SHP77 treated with DMSO at 0.1 percent for 48 hours (cell line): ENCODE measurements around the gene BFSP2.

Experiments
- DNase-seq: peaks from one replicate; lab custom pipeline; 2025; lab: John Stamatoyannopoulos, UW

The BFSP2 gene, protein sequence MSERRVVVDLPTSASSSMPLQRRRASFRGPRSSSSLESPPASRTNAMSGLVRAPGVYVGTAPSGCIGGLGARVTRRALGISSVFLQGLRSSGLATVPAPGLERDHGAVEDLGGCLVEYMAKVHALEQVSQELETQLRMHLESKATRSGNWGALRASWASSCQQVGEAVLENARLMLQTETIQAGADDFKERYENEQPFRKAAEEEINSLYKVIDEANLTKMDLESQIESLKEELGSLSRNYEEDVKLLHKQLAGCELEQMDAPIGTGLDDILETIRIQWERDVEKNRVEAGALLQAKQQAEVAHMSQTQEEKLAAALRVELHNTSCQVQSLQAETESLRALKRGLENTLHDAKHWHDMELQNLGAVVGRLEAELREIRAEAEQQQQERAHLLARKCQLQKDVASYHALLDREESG

DNA sequence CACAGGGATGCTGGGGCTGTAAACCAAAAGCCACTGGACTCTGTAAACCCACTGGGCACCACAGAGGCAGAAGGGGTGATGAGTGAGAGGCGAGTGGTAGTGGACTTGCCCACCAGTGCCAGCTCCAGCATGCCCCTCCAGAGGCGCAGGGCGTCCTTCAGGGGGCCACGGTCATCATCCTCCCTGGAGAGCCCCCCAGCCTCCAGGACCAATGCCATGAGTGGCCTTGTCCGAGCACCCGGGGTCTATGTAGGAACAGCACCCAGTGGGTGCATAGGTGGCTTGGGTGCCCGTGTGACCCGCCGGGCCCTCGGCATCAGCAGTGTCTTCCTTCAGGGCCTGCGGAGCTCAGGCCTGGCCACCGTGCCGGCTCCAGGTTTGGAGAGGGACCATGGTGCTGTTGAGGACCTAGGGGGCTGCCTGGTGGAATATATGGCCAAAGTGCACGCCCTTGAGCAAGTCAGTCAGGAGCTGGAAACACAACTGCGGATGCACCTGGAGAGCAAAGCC, at the start of gene BFSP2:
BFSP2 (plus strand) TSS at position 51 of the 510 bp plus-strand sequence; CDS start at position 79, 28 bp downstream.
- DNase-seq = no peak

DNA sequence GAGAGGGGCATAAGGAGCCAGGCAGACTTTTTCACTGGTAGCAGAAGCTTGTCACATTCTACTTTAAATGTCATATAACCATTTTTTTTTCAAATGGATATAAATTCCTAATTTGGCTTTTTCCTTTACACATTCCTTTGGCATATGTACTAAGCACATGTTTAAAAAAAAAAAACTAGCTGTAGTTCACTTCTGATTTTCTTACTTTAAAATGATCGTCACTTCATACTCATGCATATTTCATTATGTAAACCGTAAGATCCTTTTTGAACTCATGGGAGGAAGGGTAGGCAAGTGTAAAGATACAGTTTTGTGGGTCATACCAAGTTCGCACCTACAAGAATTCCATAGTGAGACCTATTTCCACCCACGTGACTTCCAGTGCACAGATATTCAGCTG, 45.1 kb upstream of the BFSP2 start:
- DNase-seq = no peak

DNA sequence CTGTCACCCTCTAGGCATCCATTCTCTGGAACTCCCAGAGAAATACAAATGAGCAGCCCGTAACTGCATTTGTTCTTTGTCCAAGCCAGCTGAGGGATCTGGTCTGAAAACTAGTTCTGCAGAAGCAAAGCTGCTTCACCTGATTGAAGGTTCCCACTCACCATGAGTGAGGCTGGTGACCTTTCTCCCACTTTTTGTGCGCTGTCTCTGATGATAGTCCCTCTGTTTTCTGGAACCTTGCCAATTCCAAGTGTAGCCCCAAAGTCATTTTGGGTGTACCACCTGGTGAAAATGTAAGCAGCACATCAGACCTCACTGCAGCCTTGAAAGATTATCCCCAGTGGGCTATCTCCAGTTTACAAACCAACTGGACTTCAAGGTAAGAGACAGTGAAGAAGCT, 39.4 kb upstream of the BFSP2 start:
- no peak for DNase-seq

DNA sequence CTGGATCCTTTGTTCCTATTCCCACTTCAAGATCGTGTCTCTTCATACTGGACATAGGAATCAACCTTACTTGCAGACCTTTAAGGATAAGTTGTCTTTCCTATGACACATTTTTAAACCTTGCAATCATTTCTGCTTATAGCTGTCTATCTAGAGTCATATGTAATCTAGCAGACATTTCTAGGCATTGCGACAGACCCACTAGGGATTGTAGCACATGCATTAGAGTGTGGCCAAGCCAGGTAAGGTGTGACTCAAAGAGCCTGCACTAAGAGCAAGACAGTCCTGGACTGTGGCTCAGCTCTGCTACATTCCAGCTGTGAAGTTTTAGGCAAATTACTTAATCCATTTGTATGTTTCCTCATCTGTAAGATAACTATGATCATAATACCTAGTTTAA, 38.8 kb upstream of the BFSP2 start:
- DNase-seq = no peak

DNA sequence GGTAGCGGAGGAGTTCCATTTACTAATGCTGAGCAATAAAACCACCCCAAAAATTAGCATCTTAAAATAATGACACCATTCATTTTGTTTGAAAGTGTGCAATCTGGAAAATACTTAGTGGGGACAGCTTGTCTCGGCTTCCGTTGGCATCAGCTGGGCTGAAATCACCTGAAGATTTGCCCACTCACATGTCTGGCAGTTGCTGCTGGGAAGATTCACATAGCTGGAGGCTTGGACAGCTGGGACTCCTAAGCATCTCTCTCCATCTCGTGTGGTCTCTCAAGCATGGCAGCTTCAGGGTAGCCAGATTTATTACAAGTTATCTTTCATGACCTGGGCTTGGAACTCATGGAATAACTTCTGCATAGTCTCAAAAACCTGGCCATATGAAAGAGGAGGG, 38.4 kb upstream of the BFSP2 start:
- no peak for DNase-seq

DNA sequence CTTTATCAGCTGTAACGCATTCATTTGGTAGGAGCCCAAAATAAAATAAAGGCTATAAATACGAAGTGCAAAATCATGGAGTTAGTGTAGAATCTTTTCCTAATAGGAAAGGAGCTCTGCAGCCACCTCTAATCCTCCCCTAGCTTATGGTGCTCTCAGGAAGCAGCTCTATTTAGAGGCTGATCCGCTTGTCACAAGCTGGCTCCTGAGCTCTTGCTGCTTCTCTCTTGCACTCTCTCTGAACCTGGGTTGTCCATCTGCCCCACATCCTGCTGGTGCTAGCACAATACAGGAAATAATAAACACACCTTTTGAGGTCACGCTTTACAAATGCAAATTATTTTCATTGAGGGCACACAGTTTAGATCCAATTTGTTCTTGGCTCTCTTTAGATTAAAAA, 37.3 kb upstream of the BFSP2 start:
- DNase-seq = no peak

DNA sequence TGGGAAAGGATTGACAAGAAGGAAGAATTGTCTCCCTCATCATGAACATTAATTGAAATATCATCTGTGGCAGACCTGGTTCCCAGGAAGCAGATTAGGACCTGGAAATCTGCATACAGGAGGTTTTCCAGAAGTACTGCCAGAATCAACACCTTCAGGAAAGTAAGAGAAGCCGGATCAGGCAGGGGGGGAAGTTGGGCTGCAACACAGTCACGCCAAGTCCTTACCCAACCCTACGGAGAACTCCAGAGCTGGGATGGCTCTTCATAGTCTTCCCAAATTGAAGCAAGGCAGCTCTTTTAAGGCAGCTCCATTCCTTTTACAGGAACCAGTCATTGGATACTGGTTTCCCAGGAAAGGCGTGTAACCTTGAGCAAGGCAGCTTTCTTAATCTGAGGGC, 35.2 kb upstream of the BFSP2 start:
- DNase-seq = no peak

DNA sequence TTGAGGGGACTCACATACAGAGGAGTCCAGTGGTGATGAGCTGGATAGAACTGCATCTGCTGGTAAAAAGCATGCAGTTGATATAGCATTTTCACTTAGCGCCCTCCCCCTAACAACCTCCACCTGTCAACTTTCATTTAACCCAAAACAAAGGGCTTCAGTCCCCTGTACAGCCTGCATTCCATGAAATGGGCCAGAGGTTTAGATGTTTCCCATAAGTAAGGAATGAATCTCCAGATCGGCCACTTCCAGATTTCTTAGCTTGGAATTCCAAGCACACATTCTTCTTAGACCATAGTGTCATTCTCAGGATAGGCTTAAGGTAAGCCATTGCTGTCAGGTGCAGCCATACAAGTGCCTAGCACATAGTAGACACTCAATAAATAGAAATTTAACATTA, 32.9 kb upstream of the BFSP2 start:
- DNase-seq = no peak

DNA sequence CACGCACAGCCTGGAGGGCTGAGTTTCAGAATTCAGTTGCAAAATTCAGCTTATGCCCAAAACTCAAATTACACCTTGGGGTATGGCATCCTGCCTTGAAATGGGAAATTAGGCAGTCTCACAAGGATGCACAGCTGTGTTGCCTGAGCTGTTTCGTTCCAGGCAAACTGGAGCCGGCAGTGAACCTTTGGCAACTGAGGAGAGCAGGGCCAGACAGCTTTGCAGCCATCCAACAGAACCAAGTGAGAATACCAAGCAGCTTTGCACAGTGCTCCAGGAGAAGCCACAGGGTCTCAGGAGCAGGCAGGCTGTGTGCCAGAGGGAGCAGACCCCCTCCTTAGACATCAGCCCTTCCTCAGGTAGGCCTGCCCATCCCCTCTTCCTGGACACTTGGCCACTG, 32.5 kb upstream of the BFSP2 start:
- DNase-seq = no peak

DNA sequence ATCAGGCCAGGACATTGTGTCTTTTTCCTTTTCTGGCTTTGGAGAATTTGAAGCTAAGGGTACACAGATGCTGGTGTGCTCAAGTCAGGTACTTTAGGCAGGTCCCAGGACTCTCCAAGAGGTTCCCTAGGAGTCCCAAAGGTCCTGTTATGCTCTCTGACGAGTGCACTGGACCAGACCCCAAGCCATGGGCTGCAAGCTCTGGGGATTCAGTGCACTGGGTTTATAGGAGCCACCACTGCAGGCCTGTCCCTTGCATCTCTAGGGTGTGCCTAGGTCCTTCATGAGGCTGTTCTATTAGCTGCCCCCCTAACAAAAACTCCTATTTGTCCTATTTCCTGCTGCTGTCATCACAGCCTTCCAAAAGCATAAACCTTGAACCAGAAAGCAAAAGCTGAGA, 31.9 kb upstream of the BFSP2 start:
- no peak for DNase-seq

DNA sequence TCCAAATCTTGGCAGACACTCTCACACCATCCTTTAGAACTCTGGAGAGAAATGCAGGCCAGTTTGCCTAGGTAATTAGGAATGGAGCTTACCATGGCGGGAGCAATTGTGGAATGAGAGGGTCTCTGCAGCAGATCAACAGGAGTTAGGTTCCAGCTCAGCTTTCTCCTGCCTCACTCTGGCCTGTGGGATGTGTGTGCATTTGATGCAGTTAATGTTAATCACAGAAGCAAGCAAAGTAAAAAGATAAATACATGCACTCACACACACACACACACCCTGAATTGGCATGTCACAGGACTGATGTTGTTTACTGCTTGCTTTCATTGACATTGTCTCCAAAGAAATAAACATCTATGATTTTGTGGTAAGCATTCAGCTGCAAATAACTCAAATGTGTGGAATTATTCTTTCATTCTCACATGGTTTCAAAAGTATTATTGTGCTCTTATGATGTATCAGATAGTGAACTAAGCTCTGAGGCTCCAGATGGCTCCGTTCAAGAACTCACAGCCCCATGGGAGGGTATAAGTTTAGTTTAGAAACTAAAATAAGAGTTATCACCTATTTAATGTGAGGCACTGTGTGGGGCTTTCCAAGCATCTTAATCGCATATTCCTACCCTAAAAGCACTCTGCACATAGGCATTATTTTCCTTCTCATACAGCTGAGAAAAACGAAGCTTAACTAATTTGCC, 31.3 kb upstream of the BFSP2 start:
- DNase-seq = no peak

DNA sequence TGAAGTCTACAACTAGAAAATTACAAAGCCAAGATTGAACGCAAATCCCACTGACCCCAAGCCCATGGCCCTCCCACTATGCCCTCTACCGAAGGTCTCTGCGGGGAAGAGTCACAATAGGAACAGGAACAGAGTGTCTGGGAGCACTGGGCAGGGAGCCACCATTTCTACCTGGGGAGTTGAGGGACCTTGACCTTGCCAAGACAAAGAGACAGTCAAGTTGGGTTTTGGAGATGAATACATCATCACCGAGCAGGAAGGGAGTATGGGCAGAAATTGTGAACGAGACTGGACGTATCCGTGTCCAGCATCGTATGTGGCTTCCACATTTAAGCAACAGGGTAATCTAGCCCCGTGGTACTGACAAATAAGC, 30.8 kb upstream of the BFSP2 start:
- no peak for DNase-seq

DNA sequence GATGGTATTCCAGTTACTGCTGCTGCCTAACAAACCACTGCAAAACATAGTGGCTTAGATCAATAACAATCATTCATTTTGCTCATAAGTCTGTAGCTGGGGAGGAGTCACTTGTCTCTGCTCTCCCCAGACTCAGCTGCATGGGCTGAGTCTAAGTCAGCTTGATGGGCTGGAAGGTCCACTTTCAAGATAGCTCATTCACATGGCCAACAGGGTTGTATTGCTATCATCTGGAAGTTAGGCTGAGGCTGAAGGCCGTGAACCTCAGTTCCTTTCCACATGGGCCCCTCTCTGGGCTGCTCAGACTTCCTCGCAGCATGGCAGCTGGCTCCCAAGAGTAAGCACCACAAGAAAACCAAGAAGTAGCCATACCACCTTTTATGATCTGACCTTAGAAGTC, 28.7 kb upstream of the BFSP2 start:
- DNase-seq = no peak

DNA sequence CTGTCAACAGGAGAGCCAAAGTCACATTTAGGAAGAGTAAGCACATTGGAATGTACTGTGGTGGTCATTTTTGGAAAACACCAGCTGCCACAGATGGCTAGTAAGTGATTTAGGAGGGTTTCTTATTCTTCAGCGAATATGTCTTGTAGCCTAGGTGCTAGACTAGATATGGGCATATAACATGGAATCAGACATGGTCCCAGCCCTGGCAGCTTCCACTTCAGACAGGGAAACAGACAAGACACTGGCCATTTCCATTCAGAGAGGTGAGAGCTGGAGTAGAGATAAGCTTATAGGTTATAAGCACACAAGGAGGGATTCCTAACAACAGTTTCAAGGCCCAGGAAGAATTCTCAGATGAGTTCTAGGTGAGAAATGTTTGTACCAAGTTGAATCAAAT, 28.2 kb upstream of the BFSP2 start:
- no peak for DNase-seq

DNA sequence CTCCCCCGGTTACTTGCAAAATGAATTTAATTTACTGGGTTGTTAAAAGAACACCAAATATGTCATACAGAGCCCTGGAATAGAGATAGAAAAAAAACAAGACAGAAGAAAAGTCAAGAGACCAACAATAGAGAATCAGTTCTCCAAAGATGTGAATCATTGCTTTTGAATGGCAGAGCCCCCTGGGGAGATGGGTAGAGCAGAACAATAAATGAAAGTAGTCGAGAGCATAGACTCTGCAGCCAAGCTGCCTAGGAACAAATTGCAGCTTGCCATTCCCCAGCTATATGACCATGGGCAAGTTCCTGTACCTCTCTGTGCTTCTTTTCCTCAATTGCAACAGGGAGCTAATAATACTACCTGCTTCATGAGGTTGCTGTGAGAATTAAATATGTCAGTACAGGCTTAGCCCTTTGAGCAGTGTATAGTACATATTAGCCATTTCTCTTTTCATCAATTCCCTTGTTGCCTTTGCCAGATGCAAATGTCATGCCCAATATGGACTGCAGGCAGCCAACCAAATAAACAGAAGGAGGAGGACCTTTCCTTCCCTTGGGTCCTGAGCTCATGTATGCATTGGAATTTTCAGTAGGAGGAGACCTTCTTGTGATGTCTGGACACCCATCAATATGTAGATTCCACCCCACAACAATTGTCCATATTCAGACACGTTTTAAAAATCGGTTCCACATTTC, 25.0 kb upstream of the BFSP2 start:
- DNase-seq = no peak

DNA sequence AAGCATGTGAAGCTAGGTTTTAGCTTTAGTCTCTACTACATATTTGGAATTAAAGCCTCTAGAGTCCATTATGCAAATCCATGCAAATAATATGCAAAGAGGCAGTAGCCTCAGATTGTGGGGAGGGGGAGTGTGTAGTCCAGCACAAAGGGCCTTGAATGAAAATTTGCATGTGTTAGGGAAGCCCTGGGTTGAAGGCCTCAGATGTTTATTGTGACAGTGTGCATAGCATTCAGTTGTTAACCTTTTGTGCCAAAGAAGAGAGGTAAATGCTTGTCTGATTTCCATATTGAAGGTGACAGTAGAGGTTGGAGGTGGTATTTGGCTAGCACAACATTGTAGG, 24.5 kb upstream of the BFSP2 start:
- no peak for DNase-seq

DNA sequence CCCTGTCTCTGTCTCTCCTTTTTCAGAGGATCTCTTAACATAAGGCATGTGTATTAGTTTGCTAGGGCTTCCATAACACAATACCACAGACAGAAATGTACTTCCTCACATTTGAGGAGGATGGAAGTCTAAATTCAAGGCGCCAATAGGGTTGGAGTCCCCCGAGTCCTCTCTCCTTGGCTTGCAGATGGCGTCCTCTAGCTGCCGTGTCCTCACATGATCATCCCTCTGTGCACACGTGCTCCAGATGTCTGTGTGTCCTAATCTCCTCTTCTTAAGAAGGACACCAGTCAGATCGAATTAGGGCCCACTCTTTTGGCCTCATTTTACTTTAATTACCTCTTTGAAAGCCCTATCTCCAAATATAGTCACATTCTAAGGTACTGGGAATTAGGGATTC, 23.0 kb upstream of the BFSP2 start:
- no peak for DNase-seq

DNA sequence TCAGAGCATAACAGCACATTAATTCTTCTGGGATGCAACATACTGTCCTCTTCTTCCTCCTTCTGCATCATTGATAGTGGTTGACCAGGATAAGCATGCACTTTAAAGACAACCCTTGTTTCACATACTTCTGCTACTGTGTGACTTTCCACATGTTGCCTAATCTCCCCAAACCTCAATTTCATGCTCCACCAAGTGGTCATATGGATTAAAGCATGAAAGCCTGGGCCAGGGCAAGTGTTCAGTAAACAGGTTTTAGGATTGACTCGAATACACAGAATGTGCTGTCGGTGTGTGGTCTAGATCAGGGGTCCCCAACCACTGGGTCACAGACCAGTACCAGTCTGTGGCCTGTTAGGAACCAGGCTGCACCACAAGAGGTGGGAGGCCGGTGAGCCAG, 22.5 kb upstream of the BFSP2 start:
- no peak for DNase-seq

DNA sequence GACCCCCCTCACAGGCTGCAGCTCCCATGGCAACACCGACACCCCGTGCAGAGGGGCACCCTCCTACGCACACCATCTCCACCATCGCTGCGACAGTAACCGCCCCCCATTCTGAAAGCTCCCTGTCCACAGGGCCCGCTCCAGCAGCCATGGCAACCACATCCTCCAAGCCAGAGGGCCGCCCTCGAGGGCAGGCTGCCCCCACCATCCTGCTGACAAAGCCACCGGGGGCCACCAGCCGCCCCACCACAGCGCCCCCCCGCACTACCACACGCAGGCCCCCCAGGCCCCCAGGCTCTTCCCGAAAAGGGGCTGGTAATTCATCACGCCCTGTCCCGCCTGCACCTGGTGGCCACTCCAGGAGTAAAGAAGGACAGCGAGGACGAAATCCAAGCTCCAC, 19.9 kb upstream of the BFSP2 start:
- DNase-seq = no peak

DNA sequence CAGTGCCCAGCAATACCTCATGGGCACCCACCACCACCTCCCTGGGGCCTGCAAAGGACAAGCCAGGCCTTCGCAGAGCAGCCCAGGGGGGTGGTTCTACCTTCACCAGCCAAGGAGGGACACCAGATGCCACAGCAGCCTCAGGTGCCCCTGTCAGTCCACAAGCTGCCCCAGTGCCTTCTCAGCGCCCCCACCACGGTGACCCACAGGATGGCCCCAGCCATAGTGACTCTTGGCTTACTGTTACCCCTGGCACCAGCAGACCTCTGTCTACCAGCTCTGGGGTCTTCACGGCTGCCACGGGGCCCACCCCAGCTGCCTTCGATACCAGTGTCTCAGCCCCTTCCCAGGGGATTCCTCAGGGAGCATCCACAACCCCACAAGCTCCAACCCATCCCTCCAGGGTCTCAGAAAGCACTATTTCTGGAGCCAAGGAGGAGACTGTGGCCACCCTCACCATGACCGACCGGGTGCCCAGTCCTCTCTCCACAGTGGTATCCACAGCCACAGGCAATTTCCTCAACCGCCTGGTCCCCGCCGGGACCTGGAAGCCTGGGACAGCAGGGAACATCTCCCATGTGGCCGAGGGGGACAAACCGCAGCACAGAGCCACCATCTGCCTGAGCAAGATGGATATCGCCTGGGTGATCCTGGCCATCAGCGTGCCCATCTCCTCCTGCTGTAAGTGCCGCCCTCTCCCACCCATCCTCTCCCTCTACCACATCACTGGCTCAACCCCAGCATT, 19.2 kb upstream of the BFSP2 start:
- DNase-seq = no peak

DNA sequence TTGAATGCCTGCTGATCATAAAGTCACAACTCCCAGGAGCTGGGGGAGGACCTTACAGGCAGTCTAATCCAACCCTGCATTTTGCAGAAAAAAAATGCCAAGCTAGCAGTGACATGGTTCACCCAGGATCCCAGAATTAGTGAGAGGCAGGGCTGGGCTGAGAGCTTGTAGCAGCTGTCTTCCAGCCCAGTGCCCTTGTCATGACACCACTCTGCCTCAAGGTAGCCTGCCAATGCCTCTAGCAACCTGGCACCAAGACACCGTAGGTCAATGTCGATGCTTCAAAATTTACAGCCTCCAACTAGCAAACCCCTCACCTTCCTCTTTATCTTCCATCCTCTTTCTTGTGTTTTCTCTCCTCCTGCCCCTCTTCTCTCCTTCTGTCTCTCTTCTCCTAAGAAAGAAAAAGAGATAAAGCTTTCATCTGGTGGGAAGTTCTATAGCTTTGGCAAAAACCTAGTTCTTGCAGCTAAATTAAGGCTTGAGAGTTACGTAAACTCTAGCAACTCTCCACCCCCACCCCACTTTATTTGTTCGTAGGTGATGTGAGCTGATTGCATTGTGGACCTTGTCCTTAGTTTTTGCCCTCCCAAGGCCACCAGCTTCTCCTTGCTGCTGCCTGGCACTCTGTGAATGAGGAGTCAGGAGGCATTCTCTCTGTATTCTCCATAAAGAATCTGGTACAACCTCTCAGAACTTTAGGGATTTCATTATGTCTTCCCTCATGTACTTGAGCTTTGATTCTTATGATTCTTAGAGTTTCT, 18.3 kb upstream of the BFSP2 start:
- no peak for DNase-seq

DNA sequence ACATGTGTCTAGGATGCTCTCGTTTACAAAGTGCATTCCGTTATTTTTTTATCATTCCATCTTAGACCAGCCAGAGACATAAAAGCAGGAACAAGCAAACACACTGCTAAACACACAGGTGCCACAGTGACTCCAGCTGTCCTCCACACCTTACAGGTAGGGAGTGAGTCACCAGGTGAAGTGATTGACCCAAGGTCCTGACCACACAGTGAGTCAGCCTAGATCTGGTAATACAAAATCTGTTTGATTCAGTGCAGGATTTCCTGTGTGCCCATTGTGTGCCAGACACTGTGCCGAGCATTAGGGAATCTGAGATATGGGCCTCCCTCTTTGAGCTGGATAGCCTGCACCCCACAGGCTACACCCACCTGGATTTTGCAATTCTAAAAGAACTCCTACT, 16.7 kb upstream of the BFSP2 start:
- DNase-seq = no peak
